Mesothelial cell of epicardium (in vitro differentiated cells): ENCODE results near the gene ICAM4. TPM values are rescaled to one million over a fixed set of nuclear protein-coding genes. Genes with fewer than 3 reads are reported as not detected.
"Not testable (repeated sequence)": the region's sequence is repeated elsewhere in the genome, so short reads cannot be mapped to it uniquely, and the experiment has no call there.

ENCODE experiments used
- DNase-seq, 2 experiments: peaks; one replicate each; pipeline ENCODE4 v3.0.0; 2021; ENCODE audit warnings: low spot score in 2 of 2; ENCODE audit not compliant: unreplicated experiment in 2 of 2
- H3K27ac Mint-ChIP-seq: 2 replicates; pipeline ENCODE4 v1.8.0; 2021; ENCODE audit warnings: mixed read lengths
- H3K27me3 Mint-ChIP-seq: 2 replicates; pipeline ENCODE4 v1.8.0; 2021; ENCODE audit warnings: low read depth, mixed read lengths
- H3K36me3 Mint-ChIP-seq: 2 replicates; pipeline ENCODE4 v1.8.0; 2021; ENCODE audit warnings: mixed read lengths
- H3K4me1 Mint-ChIP-seq: 2 replicates; pipeline ENCODE4 v1.8.0; 2021; ENCODE audit warnings: mixed read lengths
- H3K4me3 Mint-ChIP-seq: 2 replicates; pipeline ENCODE4 v1.8.0; 2021; ENCODE audit warnings: mild to moderate bottlenecking, moderate library complexity, mixed read lengths
- H3K9me3 Mint-ChIP-seq: 2 replicates; pipeline ENCODE4 v1.8.0; 2021; ENCODE audit warnings: mixed read lengths
- total RNA-seq: library from RNA; stranded (reverse); gene quantifications from 3 replicates; pipeline ENCODE4 v1.2.1, GENCODE V29; 2021
- TF ChIP-seq, protein P1 (sequence below): fragments of 200-600 bp; sonication (generic); IDR thresholded peaks from one replicate; pipeline ENCODE4 v1.5.0; 2021; ENCODE audit warnings: antibody characterized with exemption; ENCODE audit not compliant: unreplicated experiment

The ICAM4 gene, protein sequence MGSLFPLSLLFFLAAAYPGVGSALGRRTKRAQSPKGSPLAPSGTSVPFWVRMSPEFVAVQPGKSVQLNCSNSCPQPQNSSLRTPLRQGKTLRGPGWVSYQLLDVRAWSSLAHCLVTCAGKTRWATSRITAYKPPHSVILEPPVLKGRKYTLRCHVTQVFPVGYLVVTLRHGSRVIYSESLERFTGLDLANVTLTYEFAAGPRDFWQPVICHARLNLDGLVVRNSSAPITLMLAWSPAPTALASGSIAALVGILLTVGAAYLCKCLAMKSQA
- 2.0 to 2.6 TPM (median 2.4 TPM) in 3 replicates for total RNA-seq

DNA sequence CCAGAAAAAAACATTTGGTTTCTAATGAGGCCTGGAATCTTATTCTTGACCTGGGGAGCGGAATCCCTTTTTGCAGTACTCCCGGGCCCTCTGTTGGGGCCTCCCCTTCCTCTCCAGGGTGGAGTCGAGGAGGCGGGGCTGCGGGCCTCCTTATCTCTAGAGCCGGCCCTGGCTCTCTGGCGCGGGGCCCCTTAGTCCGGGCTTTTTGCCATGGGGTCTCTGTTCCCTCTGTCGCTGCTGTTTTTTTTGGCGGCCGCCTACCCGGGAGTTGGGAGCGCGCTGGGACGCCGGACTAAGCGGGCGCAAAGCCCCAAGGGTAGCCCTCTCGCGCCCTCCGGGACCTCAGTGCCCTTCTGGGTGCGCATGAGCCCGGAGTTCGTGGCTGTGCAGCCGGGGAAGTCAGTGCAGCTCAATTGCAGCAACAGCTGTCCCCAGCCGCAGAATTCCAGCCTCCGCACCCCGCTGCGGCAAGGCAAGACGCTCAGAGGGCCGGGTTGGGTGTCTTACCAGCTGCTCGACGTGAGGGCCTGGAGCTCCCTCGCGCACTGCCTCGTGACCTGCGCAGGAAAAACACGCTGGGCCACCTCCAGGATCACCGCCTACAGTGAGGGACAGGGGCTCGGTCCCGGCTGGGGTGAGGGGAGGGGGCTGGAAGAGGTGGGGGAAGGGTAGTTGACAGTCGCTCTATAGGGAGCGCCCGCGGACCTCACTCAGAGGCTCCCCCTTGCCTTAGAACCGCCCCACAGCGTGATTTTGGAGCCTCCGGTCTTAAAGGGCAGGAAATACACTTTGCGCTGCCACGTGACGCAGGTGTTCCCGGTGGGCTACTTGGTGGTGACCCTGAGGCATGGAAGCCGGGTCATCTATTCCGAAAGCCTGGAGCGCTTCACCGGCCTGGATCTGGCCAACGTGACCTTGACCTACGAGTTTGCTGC is at the start of gene ICAM4:
Gene ICAM4, plus strand, starts transcription at position 153 of the 935 bp plus-strand sequence. Its CDS starts 58 bp downstream, at position 211.
- peak in 1 of 2 experiments; percentile 75 for DNase-seq
- Mint-ChIP-seq H3K27me3 (peaks cover 82% of the 10 kb centered on the region), H3K36me3 (no peaks in the 10 kb centered on the region), H3K4me1 (peaks cover 38% of the 10 kb centered on the region), H3K4me3 (peak within 1 kb of the TSS; percentile 43), H3K9me3 (no peaks in the 10 kb centered on the region), H3K27ac (peak within 1 kb of the TSS; percentile 59)
- TF ChIP-seq, protein P1, sequence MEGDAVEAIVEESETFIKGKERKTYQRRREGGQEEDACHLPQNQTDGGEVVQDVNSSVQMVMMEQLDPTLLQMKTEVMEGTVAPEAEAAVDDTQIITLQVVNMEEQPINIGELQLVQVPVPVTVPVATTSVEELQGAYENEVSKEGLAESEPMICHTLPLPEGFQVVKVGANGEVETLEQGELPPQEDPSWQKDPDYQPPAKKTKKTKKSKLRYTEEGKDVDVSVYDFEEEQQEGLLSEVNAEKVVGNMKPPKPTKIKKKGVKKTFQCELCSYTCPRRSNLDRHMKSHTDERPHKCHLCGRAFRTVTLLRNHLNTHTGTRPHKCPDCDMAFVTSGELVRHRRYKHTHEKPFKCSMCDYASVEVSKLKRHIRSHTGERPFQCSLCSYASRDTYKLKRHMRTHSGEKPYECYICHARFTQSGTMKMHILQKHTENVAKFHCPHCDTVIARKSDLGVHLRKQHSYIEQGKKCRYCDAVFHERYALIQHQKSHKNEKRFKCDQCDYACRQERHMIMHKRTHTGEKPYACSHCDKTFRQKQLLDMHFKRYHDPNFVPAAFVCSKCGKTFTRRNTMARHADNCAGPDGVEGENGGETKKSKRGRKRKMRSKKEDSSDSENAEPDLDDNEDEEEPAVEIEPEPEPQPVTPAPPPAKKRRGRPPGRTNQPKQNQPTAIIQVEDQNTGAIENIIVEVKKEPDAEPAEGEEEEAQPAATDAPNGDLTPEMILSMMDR, result no peak

DNA sequence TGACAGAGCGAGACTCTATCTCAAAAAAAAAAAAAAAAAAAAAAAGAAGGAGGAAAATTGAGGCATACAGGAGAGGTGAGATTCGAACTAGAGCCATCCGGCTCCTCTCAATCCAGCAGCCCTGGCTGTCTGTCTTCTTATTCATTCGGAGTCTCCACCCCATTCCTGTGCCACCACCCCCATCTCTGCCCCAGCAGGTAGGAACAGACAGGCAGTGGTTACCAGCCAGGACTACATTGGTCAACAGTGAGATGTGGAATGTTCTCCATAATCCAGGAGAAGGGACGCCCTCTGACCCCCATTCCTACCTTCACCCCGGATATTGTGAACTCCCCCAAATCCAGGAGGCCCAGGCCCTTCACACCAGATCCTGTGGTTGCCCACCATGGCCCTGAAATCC is 49.1 kb upstream of the ICAM4 start:
- DNase-seq, result no peak
- TF ChIP-seq, protein P1, result no peak
- no peak overlapping the region for H3K4me3 Mint-ChIP-seq
- H3K27me3 Mint-ChIP-seq, result no peaks in the 10 kb centered on the region
- no peaks in the 10 kb centered on the region for H3K36me3 Mint-ChIP-seq
- H3K9me3 Mint-ChIP-seq, result no peaks in the 10 kb centered on the region
- peaks cover 9% of the 10 kb centered on the region for H3K4me1 Mint-ChIP-seq
- H3K27ac Mint-ChIP-seq, result peak overlapping the region; percentile 90

DNA sequence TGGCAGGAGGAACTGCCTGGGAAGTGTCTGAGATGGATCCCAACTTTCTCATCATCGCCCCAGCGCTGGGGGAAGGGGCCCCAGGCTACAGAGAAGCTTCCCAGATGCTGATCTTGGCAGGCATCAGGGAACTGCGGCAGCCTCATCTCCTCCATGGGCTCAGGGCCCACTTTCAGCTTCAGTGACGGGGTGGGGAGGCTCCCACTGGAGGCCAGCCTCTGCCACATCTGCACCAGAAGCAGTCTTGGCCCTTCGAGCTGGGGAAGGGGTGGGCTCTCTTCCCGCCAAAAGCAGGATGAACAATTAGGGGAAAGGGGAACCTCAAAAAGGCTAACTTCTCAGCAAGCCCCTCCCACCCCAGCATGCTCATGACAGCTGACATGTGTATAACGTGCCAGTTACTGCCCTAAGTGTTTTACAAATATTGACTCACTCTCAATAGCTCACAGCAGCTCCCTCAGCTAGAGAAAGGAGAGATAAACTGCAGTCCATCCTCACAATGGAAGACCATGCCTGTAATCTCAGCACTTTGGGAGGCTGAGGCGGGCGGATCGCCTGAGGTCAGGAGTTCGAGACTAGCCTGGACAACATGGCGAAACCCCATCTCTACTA is 48.5 kb upstream of the ICAM4 start:
- TF ChIP-seq, protein P1, result no peak

DNA sequence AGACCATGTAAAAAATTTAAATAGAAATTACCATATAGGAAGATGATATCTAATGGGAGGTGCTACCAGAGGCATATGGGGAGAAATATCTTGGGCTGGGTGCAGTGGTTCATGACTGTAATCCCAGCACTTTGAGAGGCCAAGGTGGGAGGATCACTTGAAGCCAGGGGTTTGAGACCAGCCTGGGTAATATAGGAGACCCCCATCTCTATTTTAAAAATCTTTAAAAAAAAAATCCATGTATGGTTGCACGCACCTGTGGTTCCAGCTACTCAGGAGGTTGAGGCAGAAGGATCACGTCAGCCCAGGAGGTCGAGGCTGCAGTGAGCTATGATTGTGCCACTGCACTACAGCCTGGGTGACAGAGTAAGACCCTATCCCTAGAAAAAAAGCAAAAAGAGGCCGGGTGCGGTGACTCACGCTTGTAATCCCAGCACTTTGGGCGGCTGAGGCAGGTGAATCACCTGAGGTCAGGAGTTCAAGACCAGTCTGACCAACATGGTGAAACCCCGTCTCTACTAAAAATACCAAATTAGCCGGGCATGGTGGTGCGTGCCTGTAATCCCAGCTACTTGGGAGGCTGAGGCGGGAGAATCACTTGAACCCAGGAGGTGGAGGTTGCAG is 44.8 kb upstream of the ICAM4 start:
- not testable (repeated sequence) for H3K4me3 Mint-ChIP-seq, H3K27ac Mint-ChIP-seq, H3K9me3 Mint-ChIP-seq, H3K4me1 Mint-ChIP-seq, H3K36me3 Mint-ChIP-seq, H3K27me3 Mint-ChIP-seq, DNase-seq

More for the DNA sequence above, 48.5 kb upstream of the ICAM4 start:
- H3K36me3 Mint-ChIP-seq, result no peaks in the 10 kb centered on the region
- H3K9me3 Mint-ChIP-seq, result no peaks in the 10 kb centered on the region
- H3K27me3 Mint-ChIP-seq, result no peaks in the 10 kb centered on the region
- H3K27ac Mint-ChIP-seq, result peak overlapping the region; percentile 90
- no peak for DNase-seq
- no peak overlapping the region for H3K4me3 Mint-ChIP-seq
- peaks cover 9% of the 10 kb centered on the region for H3K4me1 Mint-ChIP-seq

DNA sequence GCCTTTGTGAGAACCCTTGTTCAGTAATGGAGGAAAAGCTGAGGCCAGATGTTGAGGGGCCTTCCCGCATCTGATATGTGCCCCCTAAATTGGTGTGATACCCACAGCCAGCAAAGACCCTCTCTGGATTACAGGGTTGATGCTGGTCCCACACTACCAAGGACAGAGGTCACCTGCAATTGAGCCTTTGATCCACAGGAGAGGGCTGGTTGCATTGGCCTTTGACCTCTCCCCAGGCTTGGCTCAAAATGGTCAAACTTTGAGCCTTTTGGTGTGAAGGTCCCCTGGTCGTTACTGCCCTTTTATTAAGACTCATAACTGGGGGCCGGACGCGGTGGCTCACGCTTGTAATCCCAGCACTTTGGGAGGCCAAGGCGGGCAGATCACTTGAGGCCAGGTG is 43.1 kb upstream of the ICAM4 start:
- TF ChIP-seq, protein P1, result no peak
- H3K27ac Mint-ChIP-seq, result no peak overlapping the region
- no peak overlapping the region for H3K4me3 Mint-ChIP-seq
- H3K36me3 Mint-ChIP-seq, result no peaks in the 10 kb centered on the region
- DNase-seq, result no peak
- H3K9me3 Mint-ChIP-seq, result no peaks in the 10 kb centered on the region
- H3K4me1 Mint-ChIP-seq, result no peaks in the 10 kb centered on the region
- no peaks in the 10 kb centered on the region for H3K27me3 Mint-ChIP-seq
